Measurements from ENCODE around the gene APPBP2. TPM values are rescaled to one million over a fixed set of nuclear protein-coding genes. Genes with fewer than 3 reads are reported as not detected.

Gene APPBP2
- total and polyA plus RNA-seq, 12 donors, result 5.5 to 63.4 (median 36.1) TPM

DNA sequence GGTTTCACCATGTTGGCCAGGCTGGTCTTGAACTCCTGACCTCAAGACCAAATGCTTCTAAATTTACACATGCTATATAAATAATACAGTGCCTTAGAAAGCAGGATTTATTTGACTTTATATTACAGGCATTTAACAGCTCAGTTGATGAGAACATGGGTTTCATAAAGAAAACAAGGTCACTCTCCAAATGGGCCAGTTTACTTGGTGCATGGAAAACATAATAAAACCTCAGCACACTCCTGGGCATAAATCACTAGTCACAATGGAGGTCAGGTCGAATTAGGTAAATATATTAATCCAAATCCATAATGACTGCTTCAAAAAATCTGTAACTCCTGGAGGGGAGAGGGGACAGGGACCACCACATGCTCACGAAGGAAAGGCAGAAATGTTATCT, 24.5 kb downstream of the APPBP2 start:
- H3K36me3 ChIP-seq (replicated peaks in 1 of 2), result peaks cover 0 to 18% of the 10 kb centered on the region in 2 donors
- no peak overlapping the region for H3K27ac ChIP-seq
- 47 to 59% (median 49%) methylated on average over 2 of the region's 2 CpGs for WGBS, 4 donors
- intact Hi-C loops (cut with DNase I), result no loop called here
- DNase-seq, result no peak
- H3K9me3 ChIP-seq (replicated peaks in 1 of 3), result no peaks in the 10 kb centered on the region
- H3K4me3 ChIP-seq, result no peak overlapping the region
- H3K4me1 ChIP-seq (replicated peaks in 1 of 2), result peaks cover 0 to 16% of the 10 kb centered on the region in 2 donors
- no peaks in the 10 kb centered on the region for H3K27me3 ChIP-seq
- TF ChIP-seq, protein P1, sequence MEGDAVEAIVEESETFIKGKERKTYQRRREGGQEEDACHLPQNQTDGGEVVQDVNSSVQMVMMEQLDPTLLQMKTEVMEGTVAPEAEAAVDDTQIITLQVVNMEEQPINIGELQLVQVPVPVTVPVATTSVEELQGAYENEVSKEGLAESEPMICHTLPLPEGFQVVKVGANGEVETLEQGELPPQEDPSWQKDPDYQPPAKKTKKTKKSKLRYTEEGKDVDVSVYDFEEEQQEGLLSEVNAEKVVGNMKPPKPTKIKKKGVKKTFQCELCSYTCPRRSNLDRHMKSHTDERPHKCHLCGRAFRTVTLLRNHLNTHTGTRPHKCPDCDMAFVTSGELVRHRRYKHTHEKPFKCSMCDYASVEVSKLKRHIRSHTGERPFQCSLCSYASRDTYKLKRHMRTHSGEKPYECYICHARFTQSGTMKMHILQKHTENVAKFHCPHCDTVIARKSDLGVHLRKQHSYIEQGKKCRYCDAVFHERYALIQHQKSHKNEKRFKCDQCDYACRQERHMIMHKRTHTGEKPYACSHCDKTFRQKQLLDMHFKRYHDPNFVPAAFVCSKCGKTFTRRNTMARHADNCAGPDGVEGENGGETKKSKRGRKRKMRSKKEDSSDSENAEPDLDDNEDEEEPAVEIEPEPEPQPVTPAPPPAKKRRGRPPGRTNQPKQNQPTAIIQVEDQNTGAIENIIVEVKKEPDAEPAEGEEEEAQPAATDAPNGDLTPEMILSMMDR (IDR thresholded peaks at IDR 0.05), result no peak
- TF ChIP-seq POLR2A (IDR thresholded peaks at IDR 0.05), result no peak

DNA sequence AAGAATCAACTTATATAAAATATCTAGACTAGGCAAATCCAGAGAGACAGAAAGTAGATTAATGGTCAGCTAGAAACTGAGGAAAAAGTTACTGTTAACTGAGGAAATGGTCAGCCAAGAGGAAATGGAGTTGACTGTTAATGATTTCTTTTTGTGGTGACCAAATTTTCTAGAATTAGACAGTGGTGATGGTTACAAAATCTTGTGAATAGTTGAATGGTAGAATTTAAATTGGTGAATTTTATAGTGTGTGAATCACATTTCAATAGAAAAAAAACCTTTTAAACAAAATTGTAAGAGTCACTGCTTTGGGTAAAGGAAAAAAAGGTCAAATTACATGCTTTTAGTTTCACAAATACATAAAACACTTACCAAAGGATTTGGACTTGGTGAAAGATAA, 30.0 kb downstream of the APPBP2 start:
- no peaks in the 10 kb centered on the region for H3K27me3 ChIP-seq
- intact Hi-C loops (cut with DNase I), result no loop called here
- H3K4me3 ChIP-seq, result no peak overlapping the region
- H3K9me3 ChIP-seq (replicated peaks in 1 of 3), result peaks cover 0 to 6% (median 0%) of the 10 kb centered on the region in 3 donors
- no peak overlapping the region for H3K27ac ChIP-seq
- TF ChIP-seq, protein P1 (IDR thresholded peaks at IDR 0.05), result no peak
- no peak for TF ChIP-seq POLR2A (IDR thresholded peaks at IDR 0.05)
- no peaks in the 10 kb centered on the region for H3K4me1 ChIP-seq (replicated peaks in 1 of 2)
- DNase-seq, result no peak
- peaks cover 0 to 44% of the 10 kb centered on the region in 2 donors for H3K36me3 ChIP-seq (replicated peaks in 1 of 2)

DNA sequence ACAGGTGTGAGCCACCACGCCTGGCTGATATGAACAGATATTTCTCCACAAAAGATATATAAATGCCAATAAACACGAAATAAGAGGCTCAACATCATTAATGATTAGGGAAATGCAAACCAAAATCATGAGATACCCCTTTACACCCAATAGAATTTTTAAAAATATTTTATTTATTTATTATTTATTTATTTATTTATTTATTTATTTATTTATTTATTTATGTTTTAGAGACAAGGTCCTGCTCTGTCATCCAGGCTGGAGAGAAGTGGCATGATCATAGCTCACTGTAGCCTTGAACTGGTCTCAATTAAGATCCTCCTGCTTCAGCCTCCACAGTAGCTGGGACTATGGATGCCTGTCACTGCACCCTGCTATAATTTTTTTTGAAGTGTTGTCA, 30.8 kb downstream of the APPBP2 start:
- WGBS, 4 donors, result 95 to 100% (median 98%) methylated on average over 2 of the region's 2 CpGs
- TF ChIP-seq, protein P1 (IDR thresholded peaks at IDR 0.05), result no peak
- TF ChIP-seq POLR2A (IDR thresholded peaks at IDR 0.05), result no peak
- Histone ChIP-seq H3K4me3 (no peak overlapping the region), H3K27me3 (no peaks in the 10 kb centered on the region), H3K9me3 (replicated peaks in 1 of 3) (peaks cover 0 to 6% (median 0%) of the 10 kb centered on the region in 3 donors), H3K4me1 (replicated peaks in 1 of 2) (no peaks in the 10 kb centered on the region), H3K27ac (no peak overlapping the region), H3K36me3 (replicated peaks in 1 of 2) (peaks cover 0 to 44% of the 10 kb centered on the region in 2 donors)
- DNase-seq, result no peak
- intact Hi-C loops (cut with DNase I), result no loop called here

DNA sequence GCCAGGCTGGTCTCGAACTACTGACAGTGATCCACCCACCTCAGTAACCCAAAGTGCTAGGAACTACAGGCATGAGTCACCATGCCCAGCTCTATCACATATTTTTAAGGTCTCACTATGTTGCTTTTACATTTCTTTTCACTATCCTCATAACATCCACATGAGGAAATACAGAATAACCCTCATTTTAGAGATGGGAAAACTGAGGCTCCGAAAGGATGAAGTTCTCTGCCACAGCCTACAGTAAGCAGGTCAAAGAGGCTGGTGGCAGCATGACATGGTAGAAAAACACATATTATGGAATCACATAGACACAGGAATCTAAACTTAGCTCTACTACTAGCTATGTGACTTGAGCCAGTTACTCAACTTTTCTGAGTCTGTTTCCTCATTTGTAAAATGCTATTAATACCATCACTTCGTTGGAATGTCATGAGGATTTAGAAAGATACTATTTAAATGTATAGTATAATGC, 32.2 kb downstream of the APPBP2 start:
- no peak overlapping the region for H3K4me3 ChIP-seq
- H3K27me3 ChIP-seq, result no peaks in the 10 kb centered on the region
- 89 to 98% (median 95%) methylated on average over 3 of the region's 3 CpGs for WGBS, 4 donors
- no peak overlapping the region for H3K27ac ChIP-seq
- H3K9me3 ChIP-seq (replicated peaks in 1 of 3), result peaks cover 0 to 6% (median 0%) of the 10 kb centered on the region in 3 donors
- H3K4me1 ChIP-seq (replicated peaks in 1 of 2), result no peaks in the 10 kb centered on the region
- TF ChIP-seq, protein P1 (IDR thresholded peaks at IDR 0.05), result no peak
- TF ChIP-seq POLR2A (IDR thresholded peaks at IDR 0.05), result no peak
- DNase-seq, result no peak
- intact Hi-C loops (cut with DNase I), result no loop called here
- H3K36me3 ChIP-seq (replicated peaks in 1 of 2), result peaks cover 0 to 33% of the 10 kb centered on the region in 2 donors
